LNCaP clone FGC (cell line): ENCODE data around the gene MTHFD1.

Experiments
- DNase-seq: peaks from one replicate; pipeline ENCODE4 v3.0.0-alpha.2; 2011; ENCODE audit warnings: low read depth
- H3K4me3 ChIP-seq: 2 replicates; pipeline ENCODE4 v1.5.1; 2011; ENCODE audit warnings: mild to moderate bottlenecking, low read depth, low read length, control low read depth
- TF ChIP-seq, protein P1 (sequence below): IDR thresholded peaks from 2 replicates; pipeline ENCODE4 v1.5.1; 2012; ENCODE audit warnings: mild to moderate bottlenecking; ENCODE audit not compliant: control insufficient read depth, insufficient read depth; ENCODE audit errors: extremely low read depth

The MTHFD1 gene

DNA sequence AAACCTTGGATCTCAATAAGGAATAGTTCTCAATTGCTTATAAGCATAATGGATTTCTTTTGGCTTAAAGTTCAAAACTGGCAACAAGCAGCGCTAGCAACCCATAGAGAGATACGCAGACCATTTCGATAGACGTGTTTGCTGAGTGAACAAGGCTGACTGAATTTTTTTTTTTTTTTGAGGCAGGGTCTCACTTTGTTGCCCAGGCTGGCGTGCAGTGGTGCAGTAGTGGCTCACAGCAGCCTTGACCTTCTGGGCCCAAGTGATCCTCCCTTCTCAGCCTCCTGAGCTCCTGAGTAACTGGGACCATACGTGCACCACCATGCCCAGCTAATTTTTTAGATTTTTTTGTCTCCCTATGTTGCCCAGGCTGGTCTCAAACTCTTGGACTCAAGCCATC, 75.7 kb downstream of the MTHFD1 start:
- no peak for DNase-seq
- TF ChIP-seq, protein P1, sequence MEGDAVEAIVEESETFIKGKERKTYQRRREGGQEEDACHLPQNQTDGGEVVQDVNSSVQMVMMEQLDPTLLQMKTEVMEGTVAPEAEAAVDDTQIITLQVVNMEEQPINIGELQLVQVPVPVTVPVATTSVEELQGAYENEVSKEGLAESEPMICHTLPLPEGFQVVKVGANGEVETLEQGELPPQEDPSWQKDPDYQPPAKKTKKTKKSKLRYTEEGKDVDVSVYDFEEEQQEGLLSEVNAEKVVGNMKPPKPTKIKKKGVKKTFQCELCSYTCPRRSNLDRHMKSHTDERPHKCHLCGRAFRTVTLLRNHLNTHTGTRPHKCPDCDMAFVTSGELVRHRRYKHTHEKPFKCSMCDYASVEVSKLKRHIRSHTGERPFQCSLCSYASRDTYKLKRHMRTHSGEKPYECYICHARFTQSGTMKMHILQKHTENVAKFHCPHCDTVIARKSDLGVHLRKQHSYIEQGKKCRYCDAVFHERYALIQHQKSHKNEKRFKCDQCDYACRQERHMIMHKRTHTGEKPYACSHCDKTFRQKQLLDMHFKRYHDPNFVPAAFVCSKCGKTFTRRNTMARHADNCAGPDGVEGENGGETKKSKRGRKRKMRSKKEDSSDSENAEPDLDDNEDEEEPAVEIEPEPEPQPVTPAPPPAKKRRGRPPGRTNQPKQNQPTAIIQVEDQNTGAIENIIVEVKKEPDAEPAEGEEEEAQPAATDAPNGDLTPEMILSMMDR: no peak
- no peak overlapping the region for H3K4me3 ChIP-seq

DNA sequence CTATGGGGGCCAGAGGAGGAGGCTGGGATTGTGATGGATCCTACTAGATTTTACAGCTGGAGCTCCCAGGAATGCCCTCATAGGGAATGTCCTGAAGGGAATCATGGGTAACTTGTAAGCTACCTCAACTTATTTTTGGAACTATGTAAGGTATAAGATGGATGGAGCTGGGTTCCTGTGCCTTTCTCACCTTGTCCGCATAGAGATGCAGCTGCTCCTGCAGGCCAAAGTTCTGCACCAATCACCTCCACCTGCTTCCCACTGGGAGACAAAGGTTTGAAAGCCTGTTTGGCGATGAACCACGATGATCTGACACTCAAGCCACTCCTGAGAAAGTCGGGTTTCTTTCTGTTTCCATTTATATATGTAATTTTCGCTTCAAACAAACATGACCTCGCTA, 76.5 kb downstream of the MTHFD1 start:
- DNase-seq: no peak
- TF ChIP-seq, protein P1: no peak
- peak overlapping the region; percentile 61 for H3K4me3 ChIP-seq

DNA sequence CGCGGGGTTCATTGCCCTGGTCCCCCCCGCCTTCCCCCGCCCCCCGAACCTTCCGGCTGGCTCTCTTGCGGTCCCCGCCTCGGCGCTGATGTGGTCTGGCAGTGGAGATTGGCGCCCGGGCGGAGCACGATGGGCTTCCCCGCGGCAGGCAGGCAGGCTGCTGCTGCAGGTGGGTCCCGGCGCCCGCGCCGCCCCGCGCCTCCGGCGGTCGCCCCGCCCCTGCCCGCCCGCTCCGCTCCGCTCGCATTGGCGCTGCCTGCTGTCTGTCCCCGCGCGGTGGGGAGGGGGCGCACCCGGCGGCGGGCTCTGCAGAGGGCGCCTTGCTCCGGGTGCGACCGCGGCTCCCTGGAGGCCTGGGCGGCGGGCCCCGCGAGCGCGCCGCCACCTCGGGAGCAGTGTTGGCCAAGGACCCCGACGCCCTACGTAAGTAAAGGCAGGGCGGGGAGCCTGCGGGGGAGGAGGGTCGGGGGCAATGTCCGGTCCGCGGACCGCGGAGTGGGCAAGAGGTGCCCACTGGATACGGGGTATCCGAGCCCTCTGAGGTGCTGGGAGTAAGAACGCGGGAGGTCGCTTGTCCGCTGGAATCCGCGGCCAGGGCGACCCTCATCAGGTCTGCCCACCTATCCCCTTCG, 77.2 kb downstream of the MTHFD1 start, which contains the start of gene AKAP5:
Gene AKAP5, plus strand, starts transcription at position 309 of the 632 bp plus-strand sequence. CDS start 2,896 bp downstream, outside the sequence.
- H3K4me3 ChIP-seq: peak within 1 kb of the TSS; percentile 61
- TF ChIP-seq, protein P1: peak; percentile 23; the same call in 1 of the 2 replicates
- DNase-seq: no peak

DNA sequence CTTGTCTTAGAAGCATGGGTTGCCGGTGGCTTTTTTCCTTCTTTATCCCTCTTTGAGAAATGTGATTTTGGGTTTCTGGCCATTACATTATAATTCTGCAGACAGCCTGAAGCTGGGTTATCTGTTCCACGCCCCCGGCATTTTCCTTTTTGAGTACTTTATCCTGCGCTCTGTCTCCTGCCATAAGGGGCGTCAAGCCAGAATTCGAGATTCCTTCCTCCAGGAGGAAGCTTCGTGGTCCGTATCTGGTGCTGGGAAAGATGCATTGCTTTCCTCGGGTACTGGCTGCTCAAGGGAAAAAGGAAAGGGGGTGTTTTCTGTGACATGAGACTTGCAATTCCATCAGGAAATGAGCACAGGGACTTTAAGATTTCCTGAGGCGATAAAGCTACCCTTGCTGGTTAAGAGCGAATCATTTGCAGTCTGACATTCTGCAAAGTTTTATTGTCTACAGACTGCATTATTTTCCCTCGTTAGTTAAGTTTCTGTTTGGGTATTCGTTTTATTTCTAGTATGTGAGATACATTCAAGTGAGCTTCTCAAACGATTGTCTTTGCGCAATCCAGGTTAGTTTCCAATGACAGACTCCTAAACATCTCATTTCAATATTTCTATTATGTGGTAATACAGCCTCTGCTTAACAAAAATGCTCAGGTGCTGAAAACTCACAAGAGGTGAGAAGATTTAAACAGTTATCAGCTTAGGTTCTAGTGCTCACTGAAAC, 77.8 kb downstream of the MTHFD1 start:
- no peak for DNase-seq
- peak overlapping the region; percentile 61 for H3K4me3 ChIP-seq
- TF ChIP-seq, protein P1: no peak

DNA sequence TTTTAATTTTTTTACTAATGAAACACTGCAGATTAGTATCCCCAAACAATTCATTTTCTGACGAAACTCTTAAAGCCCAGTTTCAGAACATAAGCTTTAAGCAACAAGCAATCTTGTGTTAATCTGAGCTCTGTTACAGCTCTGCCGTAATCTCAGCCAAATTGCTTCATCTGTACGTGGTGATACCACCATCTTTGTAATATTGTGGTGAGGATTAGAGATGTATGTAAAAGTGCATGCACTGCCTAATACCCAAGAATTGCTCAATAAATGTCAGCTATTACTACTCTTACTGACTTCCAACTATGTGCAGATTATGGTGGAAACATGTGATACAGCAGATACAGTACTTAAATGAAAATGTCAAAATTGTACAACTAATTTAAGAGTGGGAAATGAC, 78.9 kb downstream of the MTHFD1 start:
- TF ChIP-seq, protein P1: no peak
- no peak overlapping the region for H3K4me3 ChIP-seq
- DNase-seq: no peak

DNA sequence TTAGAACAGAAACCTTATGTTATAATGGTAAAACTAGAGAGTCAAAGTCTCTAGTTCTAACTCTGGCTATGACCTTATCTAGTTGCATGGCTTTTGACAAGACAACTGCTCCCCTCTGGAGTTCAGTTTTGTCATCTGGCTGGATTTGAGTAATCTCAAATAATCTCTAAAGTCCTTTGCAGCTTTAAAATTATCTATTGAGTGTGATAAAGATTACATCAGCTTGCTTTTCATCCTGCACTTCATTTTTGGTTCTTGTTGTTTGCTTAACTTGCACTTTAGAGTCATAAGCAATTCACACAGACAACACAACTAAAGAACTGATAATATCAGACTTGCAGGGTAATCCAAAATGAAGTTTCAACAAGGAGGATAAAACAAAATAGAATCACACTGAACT, 79.4 kb downstream of the MTHFD1 start:
- peak; percentile 58 for DNase-seq
- TF ChIP-seq, protein P1: no peak
- no peak overlapping the region for H3K4me3 ChIP-seq
